H9 (cell line): ENCODE results near the gene CHKB. TPM values are rescaled to one million over a fixed set of nuclear protein-coding genes. Genes with fewer than 3 reads are reported as not detected.

ENCODE experiments used
- DNase-seq: peaks from one replicate; pipeline ENCODE4 v3.0.0-alpha.2; 2017
- H2AFZ ChIP-seq: one replicate; pipeline ENCODE4 v1.6.1; 2013; ENCODE audit warnings: mild to moderate bottlenecking, low read length, control low read depth, moderate library complexity
- H2AK5ac ChIP-seq: 2 replicates; pipeline ENCODE4 v1.6.1; 2013; ENCODE audit warnings: low read length, control low read depth, mixed read lengths; ENCODE audit not compliant: insufficient read length
- H2BK120ac ChIP-seq: one replicate; pipeline ENCODE4 v1.6.1; 2013; ENCODE audit warnings: low read depth, mild to moderate bottlenecking, low read length, control low read depth, inconsistent platforms; ENCODE audit not compliant: poor library complexity, severe bottlenecking
- H2BK12ac ChIP-seq: 2 replicates; pipeline ENCODE4 v1.6.1; 2013; ENCODE audit warnings: low read length, control low read depth, mixed read lengths, low read depth; ENCODE audit not compliant: insufficient read length
- H2BK15ac ChIP-seq: 2 replicates; pipeline ENCODE4 v1.6.1; 2013; ENCODE audit warnings: low read depth, low read length, control low read depth
- H2BK20ac ChIP-seq: one replicate; pipeline ENCODE4 v1.6.1; 2013; ENCODE audit warnings: low read depth, mild to moderate bottlenecking, low read length, control low read depth, inconsistent platforms; ENCODE audit not compliant: poor library complexity, severe bottlenecking
- H2BK5ac ChIP-seq: 2 replicates; pipeline ENCODE4 v1.6.1; 2013; ENCODE audit warnings: low read length, control low read depth, mixed read lengths; ENCODE audit not compliant: insufficient read length
- H3K14ac ChIP-seq: 2 replicates; pipeline ENCODE4 v1.6.1; 2013; ENCODE audit warnings: low read length, control low read depth; ENCODE audit not compliant: insufficient read depth
- H3K18ac ChIP-seq: 2 replicates; pipeline ENCODE4 v1.6.1; 2013; ENCODE audit warnings: low read depth, mild to moderate bottlenecking, mixed read lengths, low read length, control low read depth; ENCODE audit not compliant: insufficient read length
- H3K23ac ChIP-seq: 2 replicates; pipeline ENCODE4 v1.6.1; 2013; ENCODE audit warnings: low read length, control low read depth, mixed read lengths, low read depth; ENCODE audit not compliant: insufficient read length
- H3K23me2 ChIP-seq: 2 replicates; pipeline ENCODE4 v1.6.1; 2013; ENCODE audit warnings: low read depth, mild to moderate bottlenecking, mixed read lengths, low read length, control low read depth; ENCODE audit not compliant: insufficient read length, poor library complexity, severe bottlenecking
- H3K27ac ChIP-seq: 2 replicates; pipeline ENCODE4 v1.5.1; 2013; ENCODE audit warnings: low read length, control low read depth, mixed read lengths, low read depth; ENCODE audit not compliant: insufficient read length
- H3K27me3 ChIP-seq: 2 replicates; pipeline ENCODE4 v1.6.1; 2013; ENCODE audit warnings: low read length, control low read depth, inconsistent platforms; ENCODE audit not compliant: insufficient read depth
- H3K4ac ChIP-seq: 2 replicates; pipeline ENCODE4 v1.6.1; 2013; ENCODE audit warnings: low read depth, mild to moderate bottlenecking, control low read depth, inconsistent platforms, low read length, moderate library complexity
- H3K4me1 ChIP-seq: 2 replicates; pipeline ENCODE4 v1.6.1; 2013; ENCODE audit warnings: low read length, control low read depth, inconsistent platforms; ENCODE audit not compliant: insufficient read depth
- H3K4me2 ChIP-seq: 2 replicates; pipeline ENCODE4 v1.6.1; 2013; ENCODE audit warnings: low read length, control low read depth, mixed read lengths; ENCODE audit not compliant: insufficient read length, insufficient read depth
- H3K56ac ChIP-seq: 2 replicates; pipeline ENCODE4 v1.6.1; 2013; ENCODE audit warnings: low read depth, mild to moderate bottlenecking, mixed read lengths, low read length, control low read depth; ENCODE audit not compliant: insufficient read length
- H3K79me1 ChIP-seq: 2 replicates; pipeline ENCODE4 v1.6.1; 2013; ENCODE audit warnings: low read depth, mild to moderate bottlenecking, moderate library complexity, low read length, control low read depth, inconsistent platforms; ENCODE audit not compliant: insufficient read depth, poor library complexity, severe bottlenecking
- H3K79me2 ChIP-seq: 2 replicates; pipeline ENCODE4 v1.6.1; 2013; ENCODE audit warnings: low read length, control low read depth, inconsistent platforms; ENCODE audit not compliant: insufficient read depth
- H3K9ac ChIP-seq: 2 replicates; pipeline ENCODE4 v1.6.1; 2013; ENCODE audit warnings: low read length, control low read depth, mixed read lengths; ENCODE audit not compliant: insufficient read length; ENCODE audit errors: extremely low read depth
- H3K9me3 ChIP-seq: one replicate; pipeline ENCODE4 v1.6.1; 2013; ENCODE audit warnings: low read depth, low read length, inconsistent platforms; ENCODE audit not compliant: control insufficient read depth
- H3T11ph ChIP-seq: one replicate; pipeline ENCODE4 v1.6.1; 2013; ENCODE audit warnings: mild to moderate bottlenecking, low read length, control low read depth, inconsistent platforms
- H4K20me1 ChIP-seq: one replicate; pipeline ENCODE4 v1.6.1; 2013; ENCODE audit not compliant: control insufficient read depth, insufficient read length, insufficient read depth
- H4K5ac ChIP-seq: 2 replicates; pipeline ENCODE4 v1.6.1; 2013; ENCODE audit warnings: low read depth, mild to moderate bottlenecking, mixed read lengths, low read length, control low read depth; ENCODE audit not compliant: insufficient read length
- H4K8ac ChIP-seq: replicated peaks from 2 replicates; pipeline ENCODE4 v1.6.1; 2013; ENCODE audit warnings: low read length, control low read depth, mixed read lengths, low read depth; ENCODE audit not compliant: insufficient read length
- H4K91ac ChIP-seq: 2 replicates; pipeline ENCODE4 v1.6.1; 2013; ENCODE audit warnings: low read depth, mild to moderate bottlenecking, moderate library complexity, mixed read lengths, low read length, control low read depth; ENCODE audit not compliant: insufficient read length
- H3K27ac Mint-ChIP-seq, 3 experiments: 2 replicates in 2 of 3; 3 replicates in 1 of 3; pipeline ENCODE4 v1.8.0; 2020 to 2021; ENCODE audit warnings: mixed read lengths in 3 of 3, mild to moderate bottlenecking in 1 of 3, moderate library complexity in 1 of 3
- H3K27me3 Mint-ChIP-seq: 2 replicates; pipeline ENCODE4 v1.8.0; 2021; ENCODE audit warnings: low read depth, mild to moderate bottlenecking, moderate library complexity, mixed read lengths
- H3K36me3 Mint-ChIP-seq, 3 experiments: 2 replicates in 2 of 3; 3 replicates in 1 of 3; pipeline ENCODE4 v1.8.0; 2020 to 2021; ENCODE audit warnings: low read depth in 3 of 3, mixed read lengths in 3 of 3; ENCODE audit not compliant: insufficient read depth in 1 of 3
- H3K4me1 Mint-ChIP-seq, 2 experiments: 2 replicates each; pipeline ENCODE4 v1.8.0; 2020; ENCODE audit warnings: mixed read lengths in 2 of 2
- H3K4me3 Mint-ChIP-seq, 2 experiments: 2 replicates in 1 of 2; 3 replicates in 1 of 2; pipeline ENCODE4 v1.8.0; 2020 to 2021; ENCODE audit warnings: mild to moderate bottlenecking in 2 of 2, mixed read lengths in 2 of 2, moderate library complexity in 1 of 2
- H3K9me3 Mint-ChIP-seq, 2 experiments: 2 replicates in 1 of 2; 3 replicates in 1 of 2; pipeline ENCODE4 v1.8.0; 2020; ENCODE audit warnings: mild to moderate bottlenecking in 2 of 2, mixed read lengths in 2 of 2, moderate library complexity in 1 of 2
- WGBS: extraction: QIAGEN DNeasy Blood & Tissue Kit; methylation state at CpG from one replicate; pipeline ENCODE4 v1.1.7; 2013; ENCODE audit warnings: missing lambda C conversion rate, low lambda C conversion rate, mixed read lengths; ENCODE audit not compliant: insufficient read length; ENCODE audit errors: extremely low coverage; 5-methylcytosine and 5-hydroxymethylcytosine counted together
- total RNA-seq: library from RNA; stranded (reverse); gene quantifications from 2 replicates; pipeline ENCODE4 v1.2.1, GENCODE V29; 2021
- TF ChIP-seq, protein P1 (sequence below): fragments of 200-600 bp; sonication (generic); conservative IDR thresholded peaks from 3 replicates; pipeline ENCODE4 v1.8.0; 2021; ENCODE audit warnings: antibody characterized with exemption, mild to moderate bottlenecking

The CHKB gene
- total RNA-seq, 1 experiment from 2014 or later: 64.9 TPM

GRCh38 chr22:50551160-50551752, 31.4 kb downstream of the CHKB start:
- peaks cover 11% of the 10 kb centered on the region for H3K27me3 Mint-ChIP-seq
- Histone ChIP-seq H3K4me2 (no peak overlapping the region), H3K27me3 (no peaks in the 10 kb centered on the region), H3K79me2 (no peaks in the 10 kb centered on the region), H2BK12ac (no peak overlapping the region), H2AK5ac (no peak overlapping the region), H2BK120ac (no peak overlapping the region), H3K4me1 (no peaks in the 10 kb centered on the region), H3K4ac (no peak overlapping the region), H4K8ac (no peak overlapping the region), H2BK20ac (no peak overlapping the region), H3K18ac (no peak overlapping the region), H4K20me1 (no peaks in the 10 kb centered on the region), H3K14ac (no peak overlapping the region), H3K9ac (no peak overlapping the region), H3K23me2 (no peaks in the 10 kb centered on the region), H2BK5ac (no peak overlapping the region), H2AFZ (no peak overlapping the region), H3T11ph (no peak overlapping the region), H4K91ac (no peak overlapping the region), H3K79me1 (no peaks in the 10 kb centered on the region), H3K23ac (no peak overlapping the region), H3K9me3 (no peaks in the 10 kb centered on the region), H3K56ac (no peak overlapping the region), H4K5ac (no peak overlapping the region), H3K27ac (no peak overlapping the region), H2BK15ac (no peak overlapping the region)
- TF ChIP-seq, protein P1, sequence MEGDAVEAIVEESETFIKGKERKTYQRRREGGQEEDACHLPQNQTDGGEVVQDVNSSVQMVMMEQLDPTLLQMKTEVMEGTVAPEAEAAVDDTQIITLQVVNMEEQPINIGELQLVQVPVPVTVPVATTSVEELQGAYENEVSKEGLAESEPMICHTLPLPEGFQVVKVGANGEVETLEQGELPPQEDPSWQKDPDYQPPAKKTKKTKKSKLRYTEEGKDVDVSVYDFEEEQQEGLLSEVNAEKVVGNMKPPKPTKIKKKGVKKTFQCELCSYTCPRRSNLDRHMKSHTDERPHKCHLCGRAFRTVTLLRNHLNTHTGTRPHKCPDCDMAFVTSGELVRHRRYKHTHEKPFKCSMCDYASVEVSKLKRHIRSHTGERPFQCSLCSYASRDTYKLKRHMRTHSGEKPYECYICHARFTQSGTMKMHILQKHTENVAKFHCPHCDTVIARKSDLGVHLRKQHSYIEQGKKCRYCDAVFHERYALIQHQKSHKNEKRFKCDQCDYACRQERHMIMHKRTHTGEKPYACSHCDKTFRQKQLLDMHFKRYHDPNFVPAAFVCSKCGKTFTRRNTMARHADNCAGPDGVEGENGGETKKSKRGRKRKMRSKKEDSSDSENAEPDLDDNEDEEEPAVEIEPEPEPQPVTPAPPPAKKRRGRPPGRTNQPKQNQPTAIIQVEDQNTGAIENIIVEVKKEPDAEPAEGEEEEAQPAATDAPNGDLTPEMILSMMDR: no peak
- H3K36me3 Mint-ChIP-seq: no peaks in the 10 kb centered on the region
- H3K4me1 Mint-ChIP-seq: peaks cover 10 to 11% of the 10 kb centered on the region in 2 experiments
- no peak overlapping the region for H3K27ac Mint-ChIP-seq
- H3K4me3 Mint-ChIP-seq: no peak overlapping the region
- DNase-seq: no peak
- H3K9me3 Mint-ChIP-seq: no peaks in the 10 kb centered on the region
- WGBS: no CpG with 5 or more reads among the region's 11 CpGs
